Measurements from ENCODE around the gene IFIT5. TPM values are rescaled to one million over a fixed set of nuclear protein-coding genes. Genes with fewer than 3 reads are reported as not detected.

IFIT5 gene, protein sequence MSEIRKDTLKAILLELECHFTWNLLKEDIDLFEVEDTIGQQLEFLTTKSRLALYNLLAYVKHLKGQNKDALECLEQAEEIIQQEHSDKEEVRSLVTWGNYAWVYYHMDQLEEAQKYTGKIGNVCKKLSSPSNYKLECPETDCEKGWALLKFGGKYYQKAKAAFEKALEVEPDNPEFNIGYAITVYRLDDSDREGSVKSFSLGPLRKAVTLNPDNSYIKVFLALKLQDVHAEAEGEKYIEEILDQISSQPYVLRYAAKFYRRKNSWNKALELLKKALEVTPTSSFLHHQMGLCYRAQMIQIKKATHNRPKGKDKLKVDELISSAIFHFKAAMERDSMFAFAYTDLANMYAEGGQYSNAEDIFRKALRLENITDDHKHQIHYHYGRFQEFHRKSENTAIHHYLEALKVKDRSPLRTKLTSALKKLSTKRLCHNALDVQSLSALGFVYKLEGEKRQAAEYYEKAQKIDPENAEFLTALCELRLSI
- 18.5 and 20.2 TPM in 2 replicates for total RNA-seq

DNA sequence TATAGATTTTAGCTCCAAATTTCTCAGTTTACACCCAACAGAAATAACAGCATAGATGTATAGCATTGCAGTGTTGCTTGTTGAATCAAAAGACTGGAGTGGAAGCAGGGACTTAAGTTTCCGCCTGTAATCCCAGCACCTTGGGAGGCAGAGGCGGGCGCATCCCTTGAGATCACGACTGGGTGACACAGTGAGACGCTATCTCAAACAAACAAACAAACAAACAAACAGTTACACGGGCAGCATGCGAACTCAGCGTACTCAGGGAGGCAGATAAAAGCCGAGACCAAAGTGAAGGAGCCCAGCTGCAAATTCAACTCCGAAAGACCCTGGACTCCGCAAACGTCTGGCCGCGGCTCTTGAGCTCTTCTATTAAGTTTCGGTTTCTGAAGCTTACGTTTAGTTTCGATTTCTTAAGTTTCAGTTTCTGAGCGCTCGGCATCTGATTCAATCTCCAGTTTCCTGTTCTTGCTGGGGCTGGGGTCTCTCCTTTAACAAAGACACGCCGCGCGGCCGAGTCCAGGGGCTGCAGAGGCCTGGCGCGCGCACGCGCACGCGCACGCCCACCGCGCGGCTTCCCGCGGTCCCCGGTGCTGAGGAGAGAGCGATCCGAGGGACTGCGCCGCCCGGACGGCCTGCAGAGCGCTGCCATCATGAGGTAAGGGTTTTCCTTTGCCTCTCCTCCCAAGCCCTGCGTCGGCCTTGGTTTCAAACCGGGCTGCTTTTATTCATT, at the start of gene IFIT5:
Gene IFIT5 (plus strand): TSS at position 423 of the 733 bp plus-strand sequence. CDS start 231 bp downstream, at position 654.

DNA sequence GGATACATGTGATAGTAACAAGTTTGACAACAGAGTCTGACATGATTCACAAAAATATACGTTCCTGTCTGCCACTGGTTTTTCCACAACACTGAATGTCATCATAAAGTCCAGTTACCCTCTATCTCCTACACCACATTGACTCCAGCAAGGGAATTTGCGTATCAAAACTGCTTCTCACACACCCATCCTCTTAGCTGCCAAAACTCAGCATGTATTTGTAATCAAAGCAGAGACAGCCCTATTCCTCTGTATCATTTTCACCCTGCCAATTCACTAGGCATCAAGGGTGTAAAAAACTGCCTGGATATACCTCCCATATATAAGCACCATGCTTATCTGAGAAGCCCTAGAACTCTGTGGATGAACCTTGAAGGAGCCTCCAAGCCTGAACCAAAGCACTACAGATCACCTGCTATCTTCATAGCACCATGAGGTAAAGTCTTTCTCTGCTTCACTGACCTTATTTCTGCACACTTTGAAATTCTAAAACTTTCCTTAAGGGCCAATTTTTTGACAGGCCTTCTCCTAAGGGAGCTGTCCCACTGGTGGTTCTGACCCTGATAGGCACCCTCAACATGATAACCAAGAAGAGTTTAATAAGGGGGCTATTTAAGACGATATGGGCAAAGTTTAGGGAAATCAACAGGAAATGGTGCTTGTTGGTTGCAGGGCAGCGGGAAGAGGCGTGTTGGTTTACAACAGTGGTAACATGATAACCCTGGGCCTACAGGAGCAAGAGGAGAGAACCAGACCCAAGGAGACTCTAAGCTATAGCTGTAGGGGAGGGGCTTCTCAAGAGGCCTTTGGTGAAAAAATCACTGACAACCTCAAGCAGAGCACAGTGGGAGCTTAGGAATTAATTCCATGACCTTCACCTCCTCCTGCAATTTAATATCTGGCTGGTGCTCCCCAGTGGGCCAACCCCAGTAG, 36.4 kb upstream of the IFIT5 start, which contains the start of gene IFIT1B:
Gene IFIT1B (plus strand): TSS at position 352 of the 933 bp plus-strand sequence. CDS start 80 bp downstream, at position 432.

DNA sequence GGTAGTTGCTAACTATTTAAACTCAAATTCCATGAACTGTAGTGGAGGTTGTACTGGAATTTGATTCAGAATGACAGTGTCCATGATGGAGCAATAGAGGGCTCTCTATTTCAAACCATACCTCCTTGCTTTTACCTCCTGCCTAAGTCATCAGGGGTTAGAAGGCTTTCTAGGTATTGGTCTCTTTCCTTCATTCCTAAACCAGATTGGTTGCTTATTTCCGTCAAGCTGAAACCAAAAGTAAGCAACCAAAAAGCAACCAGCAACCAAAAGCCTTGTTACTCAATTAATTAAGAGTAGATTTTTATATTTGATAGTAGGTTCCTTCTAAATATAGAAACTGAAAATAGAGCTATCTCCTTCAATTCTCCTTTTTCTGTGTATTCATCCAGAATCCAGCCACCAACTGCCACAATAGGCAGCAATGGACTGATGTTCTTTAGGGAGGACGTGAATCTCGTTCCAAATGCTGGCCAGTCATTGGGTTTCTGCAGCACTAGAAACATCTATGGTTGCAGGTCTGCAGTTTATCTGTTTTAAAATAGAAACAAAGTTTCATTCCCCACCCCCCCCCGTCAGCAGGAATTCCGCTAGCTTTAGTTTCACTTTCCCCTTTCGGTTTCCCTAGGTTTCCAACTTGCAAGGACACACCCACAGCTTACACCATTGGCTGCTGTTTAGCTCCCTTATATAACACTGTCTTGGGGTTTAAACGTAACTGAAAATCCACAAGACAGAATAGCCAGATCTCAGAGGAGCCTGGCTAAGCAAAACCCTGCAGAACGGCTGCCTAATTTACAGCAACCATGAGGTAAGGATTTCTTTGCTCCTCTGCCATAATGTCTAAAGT, 22.2 kb upstream of the IFIT5 start, which contains the start of gene IFIT1:
Gene IFIT1 (plus strand): TSS at position 717 of the 850 bp plus-strand sequence. CDS start 90 bp downstream, at position 807.

Other genes starting within 250 kb of the IFIT5 start
- 0.55 and 0.57 TPM in 2 replicates for gene CH25H, start 207.3 kb upstream of the IFIT5 start, total RNA-seq
- gene LIPA, start 162.8 kb upstream of the IFIT5 start, total RNA-seq: 45.8 and 64.1 TPM in 2 replicates
- 3.0 and 3.1 TPM in 2 replicates for gene IFIT2, start 112.5 kb upstream of the IFIT5 start, total RNA-seq
- gene IFIT3, start 86.6 kb upstream of the IFIT5 start, total RNA-seq: 10.4 and 10.7 TPM in 2 replicates
- gene IFIT1B, start 36.5 kb upstream of the IFIT5 start, total RNA-seq: not detected in 2 replicates
- gene IFIT1, start 21.9 kb upstream of the IFIT5 start, total RNA-seq: 9.9 and 13.7 TPM in 2 replicates
- gene SLC16A12, start 121.0 kb downstream of the IFIT5 start, total RNA-seq: not detected in 2 replicates
- gene PANK1, start 230.7 kb downstream of the IFIT5 start, total RNA-seq: 6.7 and 8.1 TPM in 2 replicates

Data from smooth muscle cell of bladder (primary cell).